Frontal cortex (tissue), 4 donors: ENCODE data around the gene MYH14. TPM values are rescaled to one million over a fixed set of nuclear protein-coding genes. Genes with fewer than 3 reads are reported as not detected.

ENCODE experiments used
- DNase-seq, 2 donors: peaks; one replicate each; pipeline ENCODE4 v3.0.0; 2012; ENCODE audit warnings: low spot score in 2 of 2
- FAIRE-seq: peaks from 2 replicates; lab custom pipeline; 2012; peaks lifted over from hg19 to GRCh38; lab: Jason Lieb, UNC
- total RNA-seq: library from RNA; depleted of rRNA; stranded (reverse); fragments of >200 nt; gene quantifications from one replicate; pipeline ENCODE4 v1.2.3, GENCODE V29; 2014
- donor health status: control.
- donor health status: control.
- donor health status: control.

Gene MYH14
- total RNA-seq, 1 donor from 2014 or later: 0.82 TPM

DNA sequence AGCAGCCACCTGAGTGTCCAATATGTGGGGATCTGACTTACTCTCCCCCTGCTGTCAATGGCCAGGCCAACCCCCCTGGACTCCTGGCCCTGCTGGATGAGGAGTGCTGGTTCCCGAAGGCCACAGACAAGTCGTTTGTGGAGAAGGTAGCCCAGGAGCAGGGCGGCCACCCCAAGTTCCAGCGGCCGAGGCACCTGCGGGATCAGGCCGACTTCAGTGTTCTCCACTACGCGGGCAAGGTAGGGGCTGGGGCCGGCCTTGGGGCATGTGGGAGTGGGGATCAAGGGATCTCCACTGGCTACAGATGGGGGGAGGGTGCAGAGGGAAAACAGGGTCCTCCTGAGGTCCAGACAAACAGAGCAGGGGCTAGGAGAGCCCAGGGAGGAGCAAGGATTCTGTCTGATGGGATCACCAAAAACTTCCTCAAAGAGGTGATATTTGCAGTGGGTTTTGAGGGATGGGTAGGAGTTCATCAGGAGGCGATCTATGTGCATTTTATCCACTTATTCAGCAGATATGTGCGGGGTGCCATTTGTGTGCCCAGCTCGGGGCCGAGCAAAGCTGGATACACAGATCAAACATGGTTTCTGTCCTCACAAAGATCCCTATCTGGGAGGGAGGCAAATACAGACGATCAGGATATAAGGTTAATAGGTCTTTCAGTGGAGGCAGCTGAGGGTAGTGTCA is 47.2 kb downstream of the MYH14 start:
- no peak for FAIRE-seq
- no peak for DNase-seq

DNA sequence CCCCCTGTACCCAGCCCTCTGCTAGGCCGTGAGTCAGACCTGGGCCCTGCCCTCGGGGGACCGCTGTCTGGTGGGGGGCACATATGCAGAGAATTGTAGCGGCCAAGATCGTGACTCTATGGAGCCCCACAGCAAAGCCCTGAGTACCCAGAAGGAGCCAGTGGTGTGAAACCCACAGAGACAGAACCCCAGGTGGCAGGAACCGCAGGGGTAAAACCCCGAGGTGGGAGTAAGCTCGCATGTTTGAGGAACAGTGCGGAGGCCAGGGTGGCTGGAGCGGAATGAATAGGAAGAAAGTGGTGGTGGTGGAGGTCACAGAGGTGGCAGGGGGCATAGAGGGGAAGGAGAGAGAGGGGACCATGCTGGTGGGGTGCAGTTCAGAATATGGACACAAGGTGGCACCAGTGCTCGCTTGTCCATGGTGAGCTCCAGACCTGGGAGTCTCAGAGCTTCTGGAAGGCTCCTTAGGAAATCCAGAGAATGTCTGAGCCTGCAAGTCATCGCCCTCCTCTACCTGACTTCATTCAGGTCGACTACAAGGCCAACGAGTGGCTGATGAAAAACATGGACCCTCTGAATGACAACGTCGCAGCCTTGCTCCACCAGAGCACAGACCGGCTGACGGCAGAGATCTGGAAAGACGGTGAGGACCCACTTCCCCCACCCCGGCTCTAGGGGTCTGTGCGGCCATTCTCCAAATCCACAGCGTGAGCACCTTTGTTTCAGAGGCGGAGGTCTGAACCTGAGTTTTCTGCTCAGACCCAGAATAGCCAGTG is 48.9 kb downstream of the MYH14 start:
- DNase-seq (peak in 1 of 2 donors; percentile 46), FAIRE-seq (no peak)

- FAIRE-seq: no peak
- DNase-seq: no peak
Measured at GRCh38 chr19:50252887-50253268, 49.5 kb downstream of the MYH14 start.

GRCh38 chr19:50255115-50255514 is 51.7 kb downstream of the MYH14 start:
- FAIRE-seq: no peak
- no peak for DNase-seq

DNA sequence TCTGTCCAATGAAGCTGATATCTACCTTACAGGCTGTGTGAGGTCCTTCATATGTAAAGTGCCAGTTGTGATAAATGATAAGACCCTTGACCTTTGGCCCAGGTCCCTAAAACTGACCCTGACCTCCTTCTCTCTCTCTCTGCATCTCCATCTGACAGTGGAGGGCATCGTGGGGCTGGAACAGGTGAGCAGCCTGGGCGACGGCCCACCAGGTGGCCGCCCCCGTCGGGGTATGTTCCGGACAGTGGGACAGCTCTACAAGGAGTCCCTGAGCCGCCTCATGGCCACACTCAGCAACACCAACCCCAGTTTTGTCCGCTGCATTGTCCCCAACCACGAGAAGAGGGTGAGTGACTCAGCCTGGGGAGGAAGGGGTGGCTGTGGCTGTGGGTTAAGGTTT is 53.7 kb downstream of the MYH14 start:
- DNase-seq (no peak), FAIRE-seq (no peak)

GRCh38 chr19:50258918-50259372 is 55.5 kb downstream of the MYH14 start:
- FAIRE-seq (no peak), DNase-seq (peak in 1 of 2 donors; percentile 39)

DNA sequence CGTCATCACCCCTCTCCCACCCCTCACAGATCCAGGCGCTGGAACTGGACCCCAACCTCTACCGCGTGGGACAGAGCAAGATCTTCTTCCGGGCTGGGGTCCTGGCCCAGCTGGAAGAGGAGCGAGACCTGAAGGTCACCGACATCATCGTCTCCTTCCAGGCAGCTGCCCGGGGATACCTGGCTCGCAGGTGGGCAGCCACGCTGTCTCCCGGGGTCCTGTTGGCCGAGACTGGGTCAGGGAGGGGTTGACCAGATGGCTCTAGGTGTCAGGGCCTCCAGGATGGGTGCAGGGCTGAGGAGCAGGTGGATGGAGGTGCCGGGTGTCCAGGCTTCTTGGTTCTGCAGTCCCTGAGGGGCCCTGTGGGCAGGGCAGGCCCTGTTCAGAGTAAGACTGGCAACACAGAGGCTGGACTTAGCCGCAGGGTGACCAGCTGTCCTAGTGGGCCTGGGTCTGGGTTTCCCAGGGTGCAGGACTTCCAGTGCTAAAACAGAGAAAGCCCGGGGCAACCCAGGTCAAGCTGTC is 58.1 kb downstream of the MYH14 start:
- DNase-seq: no peak
- FAIRE-seq: no peak

DNA sequence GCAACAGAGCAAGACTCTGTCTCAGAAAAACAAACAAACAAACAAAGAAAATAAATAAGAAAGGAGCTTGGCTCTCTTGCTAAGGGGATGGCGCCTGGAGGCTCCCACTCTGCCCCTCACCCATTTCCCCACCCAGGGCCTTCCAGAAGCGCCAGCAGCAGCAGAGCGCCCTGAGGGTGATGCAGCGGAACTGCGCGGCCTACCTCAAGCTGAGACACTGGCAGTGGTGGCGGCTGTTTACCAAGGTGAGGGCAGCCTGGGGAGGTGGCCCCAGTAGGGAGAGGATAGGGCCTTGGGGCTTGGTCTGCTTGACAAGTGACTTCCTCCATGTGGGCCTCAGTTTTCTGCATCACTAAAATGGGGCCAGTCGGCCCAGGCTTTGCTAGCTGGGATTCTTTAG is 59.8 kb downstream of the MYH14 start:
- FAIRE-seq: no peak
- no peak for DNase-seq

DNA sequence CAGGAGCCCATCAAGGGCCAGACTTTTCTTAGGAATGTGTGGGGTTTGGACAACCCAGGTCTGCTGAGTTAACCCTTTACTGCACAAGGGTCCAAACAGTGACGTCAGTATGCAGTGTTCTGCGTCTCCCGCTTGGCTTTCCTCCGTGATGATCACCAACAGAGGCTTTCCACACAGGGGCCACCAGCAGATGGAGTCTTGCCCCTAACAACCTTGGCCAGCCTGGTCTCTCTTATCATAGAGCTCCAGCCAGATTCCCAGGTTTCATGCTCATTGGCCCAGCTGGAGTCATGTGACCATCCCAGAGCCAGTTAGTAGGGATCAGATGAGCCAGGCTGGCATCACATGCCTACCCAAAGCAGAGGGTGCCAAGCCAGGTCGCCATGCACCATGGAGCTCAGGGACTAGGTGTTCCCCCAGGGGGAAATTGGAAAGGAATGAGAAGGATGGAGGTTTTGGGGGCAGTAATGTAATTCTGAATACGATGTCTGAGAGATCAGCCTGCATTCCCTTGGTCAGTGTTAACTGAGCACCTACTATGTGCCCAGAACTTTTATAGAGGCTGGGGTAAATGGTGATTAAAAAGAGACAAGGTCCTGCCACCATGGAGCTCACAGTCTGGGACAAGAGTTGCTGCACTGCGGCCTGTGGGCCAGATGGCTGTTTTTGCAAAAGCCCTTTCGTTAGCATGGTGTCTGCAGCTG is 61.2 kb downstream of the MYH14 start:
- DNase-seq (no peak), FAIRE-seq (no peak)

- FAIRE-seq: no peak
- no peak for DNase-seq
Measured at GRCh38 chr19:50266041-50266440, 62.6 kb downstream of the MYH14 start.

DNA sequence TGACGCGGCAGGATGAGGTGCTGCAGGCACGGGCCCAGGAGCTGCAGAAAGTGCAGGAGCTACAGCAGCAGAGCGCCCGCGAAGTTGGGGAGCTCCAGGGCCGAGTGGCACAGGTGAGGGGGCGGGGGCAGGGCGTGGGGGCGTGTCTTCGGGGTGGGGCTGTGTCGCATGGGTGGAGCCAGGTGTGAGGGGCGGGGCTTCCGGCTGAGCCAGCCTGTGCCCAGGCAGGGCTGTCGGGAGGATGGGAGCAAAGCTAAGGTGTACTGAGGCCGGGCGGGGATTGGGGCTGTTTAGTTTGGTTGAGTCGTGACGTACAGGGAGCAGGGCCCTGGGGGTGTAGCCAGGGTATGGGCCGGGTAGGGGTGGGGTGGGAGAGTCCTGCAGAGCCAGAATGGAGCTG is 63.5 kb downstream of the MYH14 start:
- FAIRE-seq (no peak), DNase-seq (no peak)

DNA sequence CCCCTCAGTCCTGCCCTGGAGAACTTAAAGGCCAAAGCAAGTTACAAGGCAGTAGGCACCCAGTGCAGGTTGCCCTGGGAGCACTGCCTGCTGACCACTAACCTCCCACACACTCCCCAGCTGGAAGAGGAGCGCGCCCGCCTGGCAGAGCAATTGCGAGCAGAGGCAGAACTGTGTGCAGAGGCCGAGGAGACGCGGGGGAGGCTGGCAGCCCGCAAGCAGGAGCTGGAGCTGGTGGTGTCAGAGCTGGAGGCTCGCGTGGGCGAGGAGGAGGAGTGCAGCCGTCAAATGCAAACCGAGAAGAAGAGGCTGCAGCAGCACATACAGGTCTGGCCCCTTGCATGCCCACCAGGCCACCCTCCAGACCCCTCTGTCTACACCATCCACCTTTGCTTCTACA is 64.6 kb downstream of the MYH14 start:
- FAIRE-seq: no peak

GRCh38 chr19:50268501-50268900 is 65.1 kb downstream of the MYH14 start:
- DNase-seq (no peak), FAIRE-seq (no peak)

More for the DNA sequence above, 64.6 kb downstream of the MYH14 start:
- peak in 1 of 2 donors; percentile 40 for DNase-seq

GRCh38 chr19:50269653-50270052 is 66.2 kb downstream of the MYH14 start:
- no peak for FAIRE-seq
- no peak for DNase-seq

DNA sequence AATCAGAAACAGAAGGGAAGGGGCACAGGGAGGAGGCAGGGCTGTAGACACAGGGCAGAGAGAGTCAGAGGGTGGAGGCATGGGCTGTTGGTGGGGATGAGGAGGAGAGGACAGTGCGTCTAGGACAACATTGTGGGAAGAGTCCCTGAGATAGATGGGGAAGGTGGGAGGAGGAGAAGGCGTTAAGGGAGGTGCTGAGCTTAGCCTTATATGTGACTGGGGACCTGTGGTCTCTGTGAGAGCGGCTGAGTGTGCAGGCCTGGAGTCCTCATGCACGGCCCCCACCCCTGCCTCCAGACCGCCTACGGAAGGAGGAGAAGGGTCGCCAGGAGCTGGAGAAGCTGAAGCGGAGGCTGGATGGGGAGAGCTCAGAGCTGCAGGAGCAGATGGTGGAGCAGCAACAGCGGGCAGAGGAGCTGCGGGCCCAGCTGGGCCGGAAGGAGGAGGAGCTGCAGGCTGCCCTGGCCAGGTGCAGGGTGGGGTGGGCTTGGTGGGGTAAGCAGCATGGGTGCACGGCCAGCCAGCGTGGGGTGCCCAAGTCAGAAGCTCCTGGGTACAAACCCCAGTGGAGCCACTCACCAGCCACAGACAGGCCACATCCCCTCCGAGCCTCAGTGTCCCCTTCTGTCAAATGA is 69.0 kb downstream of the MYH14 start:
- no peak for FAIRE-seq

GRCh38 chr19:50273821-50274220 is 70.4 kb downstream of the MYH14 start:
- no peak for DNase-seq
- no peak for FAIRE-seq

More for the DNA sequence above, 69.0 kb downstream of the MYH14 start:
- DNase-seq: no peak

DNA sequence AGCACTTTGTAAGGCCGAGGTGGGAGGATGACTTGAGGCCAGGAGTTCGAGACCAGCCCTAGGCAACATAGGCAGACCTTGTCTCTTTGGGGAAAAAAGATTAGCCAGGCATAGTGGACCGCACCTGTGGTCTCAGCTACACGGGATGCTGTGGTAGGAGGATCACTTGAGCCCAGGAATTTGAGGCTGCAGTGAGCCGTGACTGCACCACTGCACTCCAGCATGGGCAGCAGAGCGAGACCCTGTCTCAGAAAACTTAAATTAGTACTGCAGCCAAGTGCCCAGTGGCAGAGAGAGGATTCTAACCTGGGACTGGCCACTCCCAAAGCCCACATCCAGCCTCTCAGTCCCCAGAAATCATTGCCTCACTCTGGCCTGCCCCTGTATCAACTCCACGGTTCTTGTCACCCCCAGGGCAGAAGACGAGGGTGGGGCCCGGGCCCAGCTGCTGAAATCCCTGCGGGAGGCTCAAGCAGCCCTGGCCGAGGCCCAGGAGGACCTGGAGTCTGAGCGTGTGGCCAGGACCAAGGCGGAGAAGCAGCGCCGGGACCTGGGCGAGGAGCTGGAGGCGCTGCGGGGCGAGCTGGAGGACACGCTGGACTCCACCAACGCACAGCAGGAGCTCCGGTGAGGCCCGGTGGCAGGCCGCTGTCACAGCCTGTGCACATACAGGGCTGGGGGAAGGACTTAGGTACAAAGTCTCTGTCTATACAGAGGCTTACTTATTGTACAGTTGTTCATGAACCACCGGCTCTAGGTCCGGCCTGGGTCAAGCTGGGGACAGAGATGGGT is 72.4 kb downstream of the MYH14 start:
- DNase-seq: no peak
- no peak for FAIRE-seq

GRCh38 chr19:50276370-50277063 is 73.1 kb downstream of the MYH14 start:
- DNase-seq: no peak
- FAIRE-seq: no peak
